Activated gamma-delta T cell (primary cell): ENCODE data around the gene KRTDAP.
"Not testable (repeated sequence)": the region's sequence is repeated elsewhere in the genome, so short reads cannot be mapped to it uniquely, and the experiment has no call there.

ENCODE experiments used
- DNase-seq: peaks from one replicate; lab custom pipeline; 2025; lab: John Stamatoyannopoulos, UW

Gene KRTDAP

DNA sequence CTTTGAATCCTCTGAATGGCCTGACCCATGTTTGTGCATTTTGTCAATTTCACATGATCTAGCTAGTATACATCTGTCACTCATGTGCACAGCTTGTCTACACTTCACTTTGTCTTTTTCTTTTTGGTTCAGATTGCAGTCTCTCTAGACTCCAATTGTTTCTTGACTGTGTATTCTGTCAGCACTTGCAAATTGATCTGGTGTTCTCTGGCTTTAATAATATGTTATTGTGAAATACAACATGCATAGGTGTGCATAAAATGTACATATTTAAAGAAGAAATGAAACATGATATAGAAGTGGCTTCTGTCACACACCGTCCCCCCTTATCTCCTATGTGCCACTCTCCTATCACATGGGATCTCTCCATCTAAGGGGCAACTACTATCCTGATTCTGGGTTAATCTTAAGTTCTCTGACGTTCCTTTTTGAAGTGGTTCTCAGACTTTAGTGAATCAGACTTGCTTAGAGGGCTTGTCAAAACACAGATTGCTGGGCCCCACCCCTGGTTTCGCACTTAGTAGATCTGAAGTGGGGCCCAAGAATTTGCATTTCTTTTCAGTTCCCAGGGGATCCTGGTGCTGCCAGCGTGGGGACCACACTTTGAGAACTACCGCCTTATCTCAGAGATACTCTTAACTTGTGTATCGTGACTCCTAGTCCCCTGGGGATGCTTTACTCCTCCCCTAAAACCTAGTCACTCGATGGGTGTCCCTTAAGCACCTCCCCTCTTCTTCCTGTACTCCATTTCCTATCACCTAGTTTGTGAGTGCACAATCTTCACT lies 5.8 kb downstream of the KRTDAP start:
- no peak for DNase-seq

DNA sequence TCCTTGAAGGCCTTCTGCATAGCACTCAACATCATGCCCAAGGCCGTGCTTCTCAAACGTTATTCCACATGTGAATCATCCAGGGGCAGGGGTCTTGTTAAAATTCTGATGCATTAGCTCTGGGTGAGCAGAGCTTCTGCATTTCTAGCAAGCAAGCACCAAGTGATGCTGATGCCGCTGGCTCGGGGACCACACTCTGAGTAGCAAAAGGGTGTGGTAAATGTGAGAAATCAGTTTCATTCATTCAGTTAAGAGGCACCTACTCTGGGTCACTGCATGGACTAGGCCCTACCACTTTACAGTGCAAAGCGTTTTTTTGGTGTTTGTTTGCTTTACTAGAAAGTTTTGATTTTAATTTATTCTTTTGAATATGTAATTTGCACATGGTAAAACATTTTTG lies 7.2 kb downstream of the KRTDAP start:
- DNase-seq, result no peak

DNA sequence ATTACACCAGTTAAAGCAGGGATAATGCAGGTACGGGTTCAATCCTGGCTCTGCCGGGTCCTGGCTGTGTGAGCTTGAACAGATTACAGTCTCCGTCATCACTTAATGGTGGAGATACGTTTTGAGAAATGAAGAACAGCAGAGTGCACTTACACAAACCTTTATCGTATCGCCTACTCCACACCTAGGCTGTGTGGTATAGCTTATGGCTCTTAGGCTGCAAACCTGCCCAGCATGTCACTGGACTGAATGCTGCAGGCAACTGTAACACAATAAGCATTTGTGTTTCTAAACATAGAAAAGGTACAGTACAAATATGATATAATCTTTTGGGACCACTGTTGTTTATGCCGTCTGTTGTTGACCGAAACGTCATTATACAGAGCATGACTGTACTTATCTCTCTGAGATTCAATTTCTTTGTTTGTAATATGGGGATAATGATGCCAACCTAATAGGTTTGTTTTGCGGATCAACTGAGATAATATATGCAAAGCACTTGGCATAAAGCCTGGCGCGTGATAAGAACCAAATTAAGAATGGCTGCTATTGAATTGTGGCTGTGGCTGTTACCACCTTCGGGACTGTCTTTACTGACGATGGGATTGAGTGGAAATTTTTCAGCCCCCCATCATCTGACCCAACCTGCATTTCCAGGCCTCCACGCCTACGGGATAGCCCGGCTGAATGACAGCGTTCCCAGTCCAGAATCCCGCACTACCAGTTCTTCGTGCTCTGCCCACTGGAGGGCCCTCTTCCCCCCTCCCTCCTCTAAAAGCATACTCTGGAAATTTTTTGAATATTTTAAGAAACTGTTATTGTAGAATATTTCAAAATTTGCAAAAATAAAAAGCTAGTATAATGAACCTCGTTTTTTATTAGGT lies 11.2 kb downstream of the KRTDAP start:
- DNase-seq, result no peak

DNA sequence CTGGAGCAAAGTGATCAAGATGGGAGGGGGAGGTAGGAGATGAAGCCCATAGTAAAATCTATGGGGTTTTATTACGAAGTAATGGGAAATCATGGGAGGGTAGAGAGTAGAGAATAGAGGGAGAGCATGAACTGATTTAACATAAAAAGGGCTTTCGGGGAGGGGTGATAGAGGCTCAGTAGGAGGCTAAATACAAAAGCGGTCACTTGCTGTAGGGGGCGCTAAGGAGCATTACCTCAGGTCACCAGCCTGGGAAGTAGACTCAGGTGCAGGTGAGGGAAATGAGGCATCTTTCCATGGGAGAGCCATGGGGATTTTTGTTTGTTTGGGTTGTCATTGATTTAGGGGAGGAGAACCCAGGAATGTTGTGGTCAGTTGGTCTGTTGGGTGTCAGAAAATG lies 14.1 kb downstream of the KRTDAP start:
- DNase-seq, result no peak

DNA sequence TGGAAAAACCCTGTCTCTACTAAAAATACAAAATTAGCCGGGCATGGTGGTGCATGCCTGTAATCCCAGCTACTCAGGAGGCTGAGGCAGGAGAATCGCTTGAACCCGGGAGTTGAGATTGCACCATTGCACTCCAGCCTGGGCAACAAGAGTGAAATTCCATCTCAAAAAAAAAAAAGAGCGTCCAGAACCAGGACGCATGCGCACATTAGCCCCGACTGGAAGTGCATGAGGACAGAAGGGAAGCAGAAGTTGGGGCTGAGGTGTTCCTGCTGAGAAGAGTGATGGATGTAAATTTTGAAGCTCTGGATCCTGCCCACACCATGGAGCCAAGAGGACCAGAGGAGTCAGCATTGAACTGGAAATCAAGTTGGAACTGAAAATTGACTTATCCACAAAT lies 15.7 kb downstream of the KRTDAP start:
- DNase-seq, result not testable (repeated sequence)

DNA sequence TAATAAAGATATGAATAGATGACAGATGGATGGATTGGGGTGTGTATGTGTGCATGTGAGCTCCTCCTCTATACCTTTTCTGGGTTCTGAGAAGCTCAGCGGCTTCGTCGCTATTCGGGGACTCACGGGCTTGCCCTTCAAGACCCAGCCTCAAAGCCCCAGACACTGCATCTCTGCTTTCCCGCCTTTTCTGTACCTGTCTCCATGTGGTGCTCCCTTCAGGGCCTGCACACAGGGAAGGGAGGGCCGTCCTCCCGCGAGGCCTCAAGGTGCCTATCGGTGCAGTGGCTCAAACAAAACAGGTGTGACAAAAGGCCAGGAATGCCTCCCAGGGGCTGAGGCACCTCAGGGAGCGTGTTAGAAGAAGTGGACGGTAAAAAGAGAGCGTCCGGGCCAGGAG lies 16.2 kb downstream of the KRTDAP start:
- DNase-seq, result no peak

DNA sequence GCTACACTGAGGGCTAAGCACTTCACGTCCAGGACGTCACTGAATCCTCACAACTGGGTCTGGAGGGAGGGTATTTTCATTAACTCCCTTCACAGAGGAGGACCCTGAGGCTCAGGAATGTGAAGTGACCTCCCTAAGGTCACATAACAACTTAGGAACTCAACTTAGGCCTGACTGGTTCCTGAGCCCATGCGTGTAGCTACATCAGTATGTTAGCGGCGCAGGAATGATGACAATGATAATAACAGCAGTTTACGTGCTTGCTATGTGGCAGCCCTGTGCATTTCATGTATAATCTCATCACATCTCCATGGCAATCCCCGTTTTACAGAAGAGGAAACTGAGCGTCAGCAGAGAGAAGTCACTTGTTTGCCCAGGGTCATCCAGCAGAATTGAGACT lies 18.3 kb downstream of the KRTDAP start:
- no peak for DNase-seq

DNA sequence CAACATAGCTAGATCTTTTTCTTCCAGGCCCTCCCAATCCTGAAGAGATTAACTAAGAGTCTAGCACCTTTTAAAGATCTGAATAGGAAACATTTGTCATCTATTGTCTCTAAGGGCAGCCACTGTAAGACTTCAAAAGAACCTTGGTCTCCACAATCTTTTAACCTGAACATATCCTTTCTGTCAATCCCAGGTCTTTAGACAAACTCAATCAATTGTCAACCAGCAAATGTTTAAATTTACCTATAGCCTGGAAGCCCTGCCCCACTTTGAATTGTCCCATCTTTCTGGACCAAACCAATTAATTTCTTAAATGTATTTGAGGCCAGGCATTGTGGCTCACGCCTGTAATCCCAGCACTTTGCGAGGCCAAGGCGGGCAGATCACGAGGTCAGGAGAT lies 19.2 kb downstream of the KRTDAP start:
- DNase-seq, result not testable (repeated sequence)

DNA sequence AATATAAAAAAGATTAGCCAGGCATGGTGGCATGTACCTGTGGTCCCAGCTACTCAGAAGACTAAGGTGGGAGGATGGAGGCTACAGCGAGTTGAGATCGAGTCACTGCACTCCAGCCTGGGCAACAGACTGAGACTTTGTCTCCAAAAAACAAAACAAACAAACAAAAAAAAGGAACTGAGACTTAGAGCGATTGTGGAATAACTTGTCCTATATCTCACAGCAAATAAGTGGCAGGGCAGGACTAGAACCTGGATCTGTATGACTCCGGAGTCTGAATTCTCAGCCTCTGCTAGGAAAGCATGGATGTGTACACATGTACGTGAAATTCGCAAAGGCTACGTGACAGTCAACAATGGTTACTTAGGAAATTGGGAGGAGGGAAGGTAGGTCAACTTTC lies 20.1 kb downstream of the KRTDAP start:
- DNase-seq, result no peak

DNA sequence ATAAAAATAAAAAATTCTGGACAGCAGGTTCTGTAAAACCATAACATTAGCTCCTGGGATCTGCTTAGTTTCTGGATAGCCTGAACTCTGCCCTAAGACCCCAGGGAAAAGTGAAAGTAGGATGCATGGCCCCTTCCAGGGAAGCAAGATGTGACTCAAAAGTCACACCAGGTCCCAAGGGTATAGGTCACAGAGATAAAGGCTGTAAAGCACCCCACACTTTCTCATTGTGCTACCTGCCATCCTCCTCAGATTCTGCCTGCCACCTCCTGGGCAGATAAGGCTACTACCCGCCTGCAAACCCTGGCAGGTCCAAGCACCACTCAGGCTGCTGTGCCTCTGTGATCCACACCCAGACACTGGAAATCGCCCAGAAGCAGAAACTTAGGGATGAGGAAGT lies 21.6 kb downstream of the KRTDAP start:
- DNase-seq, result no peak

DNA sequence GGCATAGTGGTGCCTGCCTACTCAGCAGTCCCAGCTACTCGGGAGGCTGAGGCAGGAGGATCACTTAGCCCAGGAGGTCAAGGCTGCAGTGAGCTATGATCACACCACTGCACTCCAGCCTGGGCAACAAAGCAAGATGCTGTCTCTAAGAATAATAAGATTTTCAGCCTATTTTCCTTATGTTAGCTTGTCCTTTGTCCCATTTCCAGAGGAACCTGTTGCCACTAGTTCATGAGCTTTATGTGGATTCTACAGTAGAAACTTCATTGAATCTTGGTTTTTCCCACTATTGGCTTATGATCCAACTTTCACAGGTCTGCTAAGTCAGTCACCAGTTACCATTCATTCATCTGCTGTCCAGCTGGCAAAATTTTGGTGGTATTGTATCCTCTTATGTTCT lies 24.0 kb downstream of the KRTDAP start:
- DNase-seq, result no peak

DNA sequence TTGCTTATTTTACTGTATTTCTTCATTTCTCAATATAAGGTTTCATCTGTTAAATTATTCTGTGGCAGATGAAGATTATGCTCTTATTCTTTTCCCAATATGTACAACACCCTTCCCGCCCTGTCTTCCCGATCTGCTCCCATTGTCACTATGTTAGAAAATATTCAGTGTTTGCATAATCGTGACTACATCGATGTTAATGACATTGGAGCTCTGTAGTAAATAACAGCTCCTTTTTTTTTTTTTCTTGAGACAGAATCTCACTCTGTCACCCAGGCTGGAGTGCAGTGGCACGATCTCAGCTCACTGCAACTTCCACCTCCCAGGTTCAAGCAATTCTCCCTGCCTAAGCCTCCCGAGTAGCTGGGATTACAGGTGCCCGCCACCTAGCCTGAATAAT lies 27.3 kb downstream of the KRTDAP start:
- DNase-seq, result not testable (repeated sequence)

DNA sequence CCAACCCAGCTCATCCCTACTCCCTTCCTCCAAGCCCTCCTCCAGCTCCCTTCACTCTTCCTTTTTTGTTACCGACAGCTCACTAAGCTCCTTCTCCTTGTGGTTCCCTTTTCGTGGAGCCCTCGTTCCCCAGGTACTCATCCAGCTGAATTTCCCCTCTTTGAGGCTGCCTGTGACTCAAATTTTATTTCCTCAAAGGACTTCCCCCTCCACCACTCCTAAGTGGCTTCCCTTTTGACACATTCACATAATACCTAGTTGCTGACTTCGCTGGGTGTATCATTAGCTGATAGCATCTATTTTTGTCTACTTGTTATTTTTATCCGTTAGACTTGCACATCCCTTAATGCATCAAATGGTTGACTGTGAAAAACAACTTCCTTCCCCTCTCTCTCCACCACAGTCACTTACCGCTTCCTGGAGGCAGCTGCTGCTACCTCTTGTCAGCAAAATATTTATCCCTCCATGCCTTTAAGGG lies 27.7 kb downstream of the KRTDAP start:
- no peak for DNase-seq

DNA sequence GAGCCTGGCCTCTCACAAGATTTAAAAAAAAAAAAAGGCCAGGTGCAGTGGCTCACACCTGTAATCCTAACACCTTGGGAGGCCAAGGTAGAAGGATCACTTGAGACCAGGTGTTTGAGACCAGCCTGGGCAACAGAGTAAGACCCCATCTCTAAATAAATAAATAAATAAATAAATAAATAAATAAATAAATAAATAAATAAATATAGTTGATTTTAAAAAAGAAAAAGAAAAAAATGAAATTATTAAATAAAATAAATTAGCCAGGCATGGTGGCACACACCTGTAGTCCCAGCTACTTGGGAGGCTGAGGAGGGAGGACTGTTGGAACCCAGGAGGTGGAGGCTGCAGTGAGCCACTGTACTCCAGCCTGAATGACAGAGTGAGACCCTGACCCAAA lies 28.5 kb downstream of the KRTDAP start:
- not testable (repeated sequence) for DNase-seq

DNA sequence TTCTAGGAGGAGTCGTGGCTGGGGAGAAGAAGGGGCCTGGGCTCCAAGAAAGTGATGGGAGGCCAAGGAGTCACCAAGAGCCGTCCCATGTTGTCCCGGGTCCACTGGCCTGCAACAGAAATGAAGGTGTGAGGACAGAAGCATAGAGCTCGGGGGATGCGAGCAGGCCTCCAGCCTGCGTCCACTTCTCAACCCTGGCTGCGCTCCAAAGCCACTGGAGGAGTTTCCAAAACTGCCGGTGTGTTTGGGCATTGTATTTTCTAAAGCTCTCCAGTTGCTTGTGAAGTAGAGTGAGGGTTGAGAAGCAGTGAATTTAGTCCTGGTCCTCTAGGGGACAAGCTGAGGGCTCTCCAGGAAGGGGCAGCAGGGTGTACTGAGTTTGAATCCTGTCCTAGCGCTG lies 29.2 kb downstream of the KRTDAP start:
- DNase-seq, result no peak

DNA sequence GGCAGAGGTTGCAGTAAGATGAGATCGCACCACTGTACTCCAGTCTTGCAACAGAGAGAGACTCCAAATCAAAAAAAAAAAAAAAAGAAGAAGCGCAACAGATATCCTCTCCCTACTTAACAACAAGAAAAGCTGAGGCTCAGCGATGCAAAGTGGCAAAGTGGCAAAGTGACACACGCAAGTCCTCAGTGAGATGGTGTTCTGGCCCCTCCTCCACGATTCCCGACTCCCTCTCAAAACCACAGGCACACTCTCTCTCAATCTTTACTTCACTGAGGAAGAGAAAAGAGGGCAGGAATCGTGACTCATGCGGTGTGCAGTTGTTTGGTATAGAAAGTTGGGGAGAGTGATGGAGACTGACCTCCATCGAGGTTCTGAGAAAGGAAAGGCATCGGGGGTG lies 29.7 kb downstream of the KRTDAP start:
- DNase-seq, result no peak

DNA sequence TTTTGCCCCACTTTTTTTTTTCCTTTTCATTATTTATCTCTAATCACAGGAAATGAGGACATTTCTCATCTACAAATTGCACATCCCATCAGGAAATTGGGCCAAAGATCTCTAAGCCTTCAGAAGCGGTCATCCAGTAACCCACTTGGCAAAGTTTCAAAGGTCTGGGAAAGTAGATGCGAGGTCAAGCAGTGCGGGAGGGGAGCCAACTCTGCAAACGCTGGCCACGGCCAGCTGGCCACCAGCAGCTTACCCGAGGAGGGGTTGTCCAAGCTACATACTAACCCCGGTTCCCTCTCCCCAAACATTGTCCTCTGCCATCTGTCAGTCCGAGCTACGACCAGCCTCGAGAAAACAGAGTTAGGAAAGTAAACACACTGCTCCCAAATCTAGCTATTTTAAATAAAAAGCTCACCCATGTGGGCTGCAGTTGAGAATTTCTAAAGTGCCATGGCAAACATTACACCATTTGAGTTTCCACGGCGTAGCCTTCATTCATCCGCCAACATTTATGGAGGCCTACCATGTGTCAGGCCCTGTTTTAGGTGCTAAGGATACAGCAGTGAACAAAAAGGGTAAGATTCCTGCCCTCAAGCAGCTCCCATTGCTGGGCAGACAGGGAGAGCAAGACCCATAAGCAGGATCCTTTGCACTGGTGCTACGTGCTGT lies 30.7 kb downstream of the KRTDAP start:
- DNase-seq, result no peak

DNA sequence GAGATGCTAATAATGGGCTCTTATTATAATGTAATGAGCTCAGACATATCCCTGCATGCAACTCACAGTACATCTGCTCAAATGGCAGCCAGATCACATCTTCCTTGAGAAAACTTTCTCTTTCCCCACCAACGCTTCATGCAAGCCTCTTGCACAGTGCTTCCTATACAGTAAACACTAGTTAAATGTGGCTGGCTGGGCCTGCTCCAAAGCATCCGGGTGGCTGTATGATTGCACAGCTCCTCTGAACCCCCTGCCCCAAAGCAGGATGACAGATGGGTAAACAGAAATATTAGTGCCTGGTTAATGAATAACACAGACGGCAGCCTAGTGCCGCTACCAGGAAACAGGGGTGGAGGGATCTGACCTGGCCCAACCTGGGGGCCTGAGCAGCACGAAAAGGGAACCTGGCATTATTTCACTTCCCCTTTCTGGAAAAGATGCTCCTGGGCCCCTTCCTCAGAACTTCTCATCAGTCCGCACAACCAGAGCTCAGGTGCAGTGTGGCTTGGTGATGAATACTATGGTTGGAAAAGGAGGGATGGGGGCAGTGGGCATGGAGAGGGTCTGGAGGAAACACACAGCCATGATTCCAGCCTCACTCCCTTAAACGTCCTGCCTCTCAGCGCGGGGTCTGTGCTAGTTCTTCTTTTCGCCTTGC lies 31.4 kb downstream of the KRTDAP start:
- no peak for DNase-seq

DNA sequence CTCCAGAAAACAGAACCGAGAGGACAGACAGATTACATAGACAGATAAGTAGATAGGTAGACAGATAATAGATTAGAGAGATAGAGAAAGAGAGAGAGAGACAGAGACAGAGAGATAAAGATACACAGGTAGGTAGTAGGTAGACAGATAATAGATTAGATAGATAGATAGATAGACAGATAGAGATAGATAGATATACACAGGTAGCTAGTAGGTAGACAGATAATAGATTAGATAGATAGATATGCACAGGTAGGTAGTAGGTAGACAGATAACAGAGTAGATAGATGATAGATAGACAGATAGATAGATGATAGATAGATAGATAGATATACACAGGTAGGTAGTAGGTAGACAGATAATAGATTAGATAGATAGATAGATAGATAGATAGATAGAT lies 32.1 kb downstream of the KRTDAP start:
- DNase-seq, result no peak

DNA sequence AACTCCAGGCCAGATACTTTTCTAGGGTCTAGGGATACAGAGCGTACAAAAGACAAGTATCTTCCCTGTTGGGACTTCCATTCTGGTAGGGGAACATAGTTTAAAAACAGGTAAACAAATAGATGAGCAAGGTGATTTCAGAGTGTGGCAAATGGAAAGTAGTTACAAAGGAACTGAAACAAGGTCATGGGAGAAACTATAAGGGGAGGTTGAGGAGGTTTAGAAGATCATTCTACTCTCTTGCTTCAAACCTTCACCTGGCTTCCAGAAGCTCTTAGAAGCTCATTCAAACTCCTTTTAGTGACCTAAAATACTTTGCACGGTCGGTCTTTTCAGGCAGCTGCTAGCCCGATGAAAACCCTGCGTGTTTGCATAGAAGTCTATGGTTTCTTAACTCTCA lies 33.1 kb downstream of the KRTDAP start:
- no peak for DNase-seq

DNA sequence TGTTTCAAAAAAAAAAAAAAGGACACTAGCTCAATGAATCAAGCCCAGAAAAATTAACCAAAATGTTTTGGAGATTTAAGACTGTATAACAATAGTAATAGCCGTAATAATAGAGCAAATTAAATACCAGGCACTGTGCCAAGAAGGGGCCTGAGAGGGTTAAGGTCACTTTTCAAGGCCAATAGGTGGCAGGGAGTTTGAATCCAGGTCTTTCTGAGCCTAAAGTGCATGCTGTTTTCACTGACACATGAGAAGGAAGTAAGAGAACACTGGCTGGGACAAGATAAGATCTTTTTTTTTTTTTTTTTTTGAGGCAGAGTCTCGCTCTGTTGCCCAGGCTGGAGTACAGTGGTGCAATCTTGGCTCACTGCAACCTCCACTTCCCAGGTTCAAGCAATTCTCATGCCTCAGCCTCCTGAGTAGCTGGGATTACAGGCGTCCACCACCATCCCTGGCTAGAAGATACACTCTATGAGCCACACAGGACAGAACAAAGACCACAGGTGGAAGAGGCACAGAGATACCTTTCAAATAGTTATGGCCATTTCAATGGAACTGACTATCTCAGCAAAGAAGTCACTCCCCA lies 34.6 kb downstream of the KRTDAP start:
- no peak for DNase-seq

DNA sequence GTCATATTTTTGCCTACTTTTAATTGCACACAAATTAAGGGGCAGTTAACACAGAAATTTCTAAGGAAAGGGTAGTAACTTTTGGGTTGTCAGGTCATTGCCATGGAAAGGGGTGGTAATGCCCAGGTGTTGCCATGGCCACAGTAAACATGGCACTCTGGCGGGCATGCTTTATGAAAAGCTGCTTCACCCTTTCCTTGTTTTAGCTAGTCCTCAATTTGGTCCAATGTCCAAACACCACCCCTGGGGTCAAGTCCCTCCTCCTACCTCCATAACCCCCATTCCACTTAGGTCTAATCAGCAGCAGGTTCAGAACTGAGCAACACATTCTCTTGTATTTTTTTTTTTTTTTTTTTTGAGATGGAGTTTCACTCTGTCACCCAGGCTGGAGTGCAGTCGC lies 35.6 kb downstream of the KRTDAP start:
- no peak for DNase-seq
